Smooth muscle cell (in vitro differentiated cells): ENCODE results near the gene RYR2. TPM values are rescaled to one million over a fixed set of nuclear protein-coding genes. Genes with fewer than 3 reads are reported as not detected.

ENCODE experiments used
- DNase-seq: peaks from one replicate; lab custom pipeline; 2025; ENCODE audit not compliant: unreplicated experiment; lab: John Stamatoyannopoulos, UW
- H2AFZ ChIP-seq: fragments of 200-600 bp; sonication (generic); 2 replicates; pipeline ENCODE4 v1.6.0; 2016; ENCODE audit warnings: antibody characterized with exemption, low read depth, mild to moderate bottlenecking
- H3F3A ChIP-seq: fragments of 200-600 bp; sonication (generic); 2 replicates; pipeline ENCODE4 v1.6.0; 2017; ENCODE audit warnings: antibody characterized with exemption, low read depth
- H3K27ac ChIP-seq: fragments of 200-600 bp; sonication (generic); 2 replicates; pipeline ENCODE4 v1.5.1; 2016; ENCODE audit warnings: low read depth, mild to moderate bottlenecking
- H3K27me3 ChIP-seq: fragments of 200-600 bp; sonication (generic); 2 replicates; pipeline ENCODE4 v1.6.1; 2016; ENCODE audit warnings: low read depth, mild to moderate bottlenecking
- H3K36me3 ChIP-seq: fragments of 200-600 bp; sonication (generic); 2 replicates; pipeline ENCODE4 v1.5.1; 2016; ENCODE audit warnings: low read depth
- H3K4me1 ChIP-seq: fragments of 200-600 bp; sonication (generic); 2 replicates; pipeline ENCODE4 v1.5.1; 2016; ENCODE audit warnings: low read depth
- H3K4me2 ChIP-seq: fragments of 200-600 bp; sonication (generic); 2 replicates; pipeline ENCODE4 v1.6.0; 2016; ENCODE audit warnings: mild to moderate bottlenecking
- H3K4me3 ChIP-seq: fragments of 200-600 bp; sonication (generic); 2 replicates; pipeline ENCODE4 v1.5.1; 2016; ENCODE audit warnings: mild to moderate bottlenecking
- H3K79me2 ChIP-seq: fragments of 200-600 bp; sonication (generic); 2 replicates; pipeline ENCODE4 v1.6.0; 2016; ENCODE audit warnings: low read depth, mild to moderate bottlenecking
- H3K9ac ChIP-seq: fragments of 200-600 bp; sonication (generic); 2 replicates; pipeline ENCODE4 v1.6.0; 2016; ENCODE audit warnings: low read depth
- H3K9me3 ChIP-seq: fragments of 200-600 bp; sonication (generic); replicated peaks from 2 replicates; pipeline ENCODE4 v1.5.1; 2016; ENCODE audit warnings: low read depth
- H4K20me1 ChIP-seq: fragments of 200-600 bp; sonication (generic); 2 replicates; pipeline ENCODE4 v1.6.0; 2016; ENCODE audit warnings: low read depth
- CTCF ChIP-seq: fragments of 200-600 bp; sonication (generic); IDR thresholded peaks from 2 replicates; pipeline ENCODE4 v1.5.1; 2017; ENCODE audit warnings: borderline replicate concordance, mild to moderate bottlenecking, antibody characterized with exemption; ENCODE audit not compliant: insufficient read depth, poor library complexity, severe bottlenecking
- WGBS: methylation state at CpG from one replicate; pipeline ENCODE4 v1.1.7; 2016; ENCODE audit warnings: low lambda C conversion rate; 5-methylcytosine and 5-hydroxymethylcytosine counted together
- polyA plus RNA-seq: library from polyadenylated mRNA; unstranded; fragments of >200 nt; fragmentation: Nextera tagmentation; extraction: Ambion mirVana; gene quantifications from 2 replicates; pipeline ENCODE4 v1.2.1, GENCODE V29; 2016
- total RNA-seq: library from RNA; depleted of rRNA; stranded (reverse); fragments of >200 nt; gene quantifications from 2 replicates; pipeline ENCODE4 v1.2.3, GENCODE V29; 2014

The RYR2 gene
- total RNA-seq (0.09 and 0.27 TPM in 2 replicates), polyA plus RNA-seq (not detected in 2 replicates)

- Histone ChIP-seq H3K9me3 (no peaks in the 10 kb centered on the region), H3K4me2 (peak within 1 kb of the TSS; percentile 93), H2AFZ (no peak within 1 kb of the TSS), H3K79me2 (no peaks in the 10 kb centered on the region), H3K4me1 (peaks cover 4% of the 10 kb centered on the region), H3K27me3 (peaks cover 74% of the 10 kb centered on the region), H3K4me3 (peak within 1 kb of the TSS; percentile 56), H3K27ac (no peak within 1 kb of the TSS), H3K9ac (no peak within 1 kb of the TSS), H3K36me3 (no peaks in the 10 kb centered on the region), H3F3A (no peaks in the 10 kb centered on the region), H4K20me1 (no peaks in the 10 kb centered on the region)
- WGBS = 2% methylated on average over 70 of the region's 87 CpGs
- TF ChIP-seq CTCF = peak; percentile 43
- DNase-seq = no peak
Observed at GRCh38 chr1:237041795-237042525, at the start of gene RYR2. Gene RYR2 (plus strand): TSS chr1:237042184. CDS start chr1:237042522, 338 bp downstream.

GRCh38 chr1:236992449-236992848 lies 49.5 kb upstream of the RYR2 start:
- H3K4me3 ChIP-seq = no peak overlapping the region

GRCh38 chr1:236994450-236994849 lies 47.5 kb upstream of the RYR2 start:
- Histone ChIP-seq H4K20me1 (no peaks in the 10 kb centered on the region), H3K27me3 (no peaks in the 10 kb centered on the region), H3K4me2 (no peak overlapping the region), H3K79me2 (no peaks in the 10 kb centered on the region), H3K4me1 (no peaks in the 10 kb centered on the region), H3K27ac (no peak overlapping the region), H3K36me3 (no peaks in the 10 kb centered on the region), H3K9me3 (no peaks in the 10 kb centered on the region), H3K9ac (no peak overlapping the region), H3K4me3 (no peak overlapping the region), H2AFZ (no peak overlapping the region), H3F3A (no peaks in the 10 kb centered on the region)
- 100% methylated on average over 1 of the region's 1 CpG for WGBS
- DNase-seq = no peak
- TF ChIP-seq CTCF = no peak

More at GRCh38 chr1:236992449-236992848, 49.5 kb upstream of the RYR2 start:
- Histone ChIP-seq H3K9me3 (no peaks in the 10 kb centered on the region), H3K79me2 (no peaks in the 10 kb centered on the region), H3K9ac (no peak overlapping the region), H3K4me2 (no peak overlapping the region), H2AFZ (no peak overlapping the region), H3K27ac (no peak overlapping the region), H3K36me3 (no peaks in the 10 kb centered on the region), H3K4me1 (no peaks in the 10 kb centered on the region), H3K27me3 (no peaks in the 10 kb centered on the region), H4K20me1 (no peaks in the 10 kb centered on the region), H3F3A (no peaks in the 10 kb centered on the region)
- WGBS = 80% methylated on average over 8 of the region's 8 CpGs
- DNase-seq = no peak
- no peak for TF ChIP-seq CTCF

- H3K27me3 ChIP-seq = no peaks in the 10 kb centered on the region
- no peak overlapping the region for H3K4me2 ChIP-seq
- H3K9ac ChIP-seq = no peak overlapping the region
- 91% methylated on average over 11 of the region's 11 CpGs for WGBS
- H3K4me3 ChIP-seq = no peak overlapping the region
- DNase-seq = no peak
- H3K79me2 ChIP-seq = no peaks in the 10 kb centered on the region
- no peaks in the 10 kb centered on the region for H3F3A ChIP-seq
- H3K27ac ChIP-seq = no peak overlapping the region
- no peaks in the 10 kb centered on the region for H3K4me1 ChIP-seq
- H2AFZ ChIP-seq = no peak overlapping the region
- no peaks in the 10 kb centered on the region for H4K20me1 ChIP-seq
- H3K36me3 ChIP-seq = no peaks in the 10 kb centered on the region
- H3K9me3 ChIP-seq = no peaks in the 10 kb centered on the region
- TF ChIP-seq CTCF = no peak
Observed at GRCh38 chr1:236997361-236997760, 44.6 kb upstream of the RYR2 start.
